Middle frontal gyrus (tissue), 1 donor: ENCODE data around the gene SLC5A2.

ENCODE experiments used
- DNase-seq: peaks from one replicate; pipeline ENCODE4 v3.0.0-alpha.2; 2015; ENCODE audit warnings: low spot score; ENCODE audit errors: extremely low spot score

The SLC5A2 gene

DNA sequence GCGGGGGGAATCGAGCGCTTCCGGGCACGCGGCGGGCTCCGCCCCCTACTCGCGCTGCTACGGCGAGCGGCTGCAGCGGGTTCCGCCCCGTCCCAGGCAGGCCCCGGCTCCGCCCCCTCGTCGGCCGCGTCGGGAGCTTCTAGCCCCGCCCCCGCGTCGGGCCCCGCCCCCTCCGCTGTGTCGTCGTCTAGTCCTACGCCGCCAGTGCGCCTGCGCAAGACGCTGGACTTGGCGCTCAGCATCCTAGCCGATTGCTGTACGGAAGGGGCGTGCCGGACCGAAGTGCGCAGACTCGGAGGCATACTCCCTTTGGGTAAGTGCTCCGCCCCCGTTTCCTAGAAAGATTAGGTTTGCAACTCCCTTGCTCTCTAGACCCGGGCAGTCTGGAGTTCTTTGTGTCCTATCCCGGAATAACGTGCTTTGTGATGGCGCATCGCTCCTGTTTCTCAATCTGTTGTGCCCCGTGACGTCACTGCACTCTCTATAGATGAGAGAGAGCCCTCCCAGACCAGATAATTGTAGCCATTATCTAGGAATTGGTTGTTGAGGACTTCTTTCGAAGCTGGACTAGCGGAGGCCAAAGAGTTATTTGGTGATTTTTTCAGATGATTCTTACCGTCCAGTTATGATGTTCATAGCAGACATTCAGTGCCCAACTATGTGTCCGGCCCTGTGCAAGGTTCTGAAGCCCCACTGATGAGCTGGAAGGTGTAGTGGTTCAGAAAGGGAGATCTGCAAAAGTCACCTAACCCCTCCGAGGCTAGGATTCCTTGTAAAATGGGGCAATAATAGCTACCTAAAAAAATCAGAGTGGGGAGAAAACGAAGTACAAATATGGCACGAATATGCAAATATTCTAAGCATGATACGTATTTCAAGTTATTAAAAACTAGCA, 23.0 kb upstream of the SLC5A2 start:
- peak; percentile 99 for DNase-seq

DNA sequence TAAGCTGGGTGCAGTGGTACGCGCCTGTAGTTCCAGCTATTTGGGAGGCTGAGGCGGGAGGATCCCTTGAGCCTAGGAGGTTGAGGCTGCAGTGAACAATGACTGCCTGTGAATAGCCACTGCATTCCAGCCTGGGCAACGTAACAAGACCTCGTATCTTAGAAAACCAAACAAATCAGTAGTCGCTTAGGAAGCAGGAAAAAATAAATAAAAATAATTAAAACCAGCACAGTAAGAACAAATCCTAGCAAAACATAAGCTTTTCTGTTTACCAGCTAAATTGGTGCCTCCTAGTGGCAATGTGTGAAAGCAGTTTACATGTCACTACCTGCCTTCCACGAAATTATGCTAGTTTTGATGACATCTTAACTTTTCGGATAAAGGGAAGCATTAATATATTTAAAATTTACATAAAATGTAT, 22.3 kb upstream of the SLC5A2 start:
- no peak for DNase-seq

DNA sequence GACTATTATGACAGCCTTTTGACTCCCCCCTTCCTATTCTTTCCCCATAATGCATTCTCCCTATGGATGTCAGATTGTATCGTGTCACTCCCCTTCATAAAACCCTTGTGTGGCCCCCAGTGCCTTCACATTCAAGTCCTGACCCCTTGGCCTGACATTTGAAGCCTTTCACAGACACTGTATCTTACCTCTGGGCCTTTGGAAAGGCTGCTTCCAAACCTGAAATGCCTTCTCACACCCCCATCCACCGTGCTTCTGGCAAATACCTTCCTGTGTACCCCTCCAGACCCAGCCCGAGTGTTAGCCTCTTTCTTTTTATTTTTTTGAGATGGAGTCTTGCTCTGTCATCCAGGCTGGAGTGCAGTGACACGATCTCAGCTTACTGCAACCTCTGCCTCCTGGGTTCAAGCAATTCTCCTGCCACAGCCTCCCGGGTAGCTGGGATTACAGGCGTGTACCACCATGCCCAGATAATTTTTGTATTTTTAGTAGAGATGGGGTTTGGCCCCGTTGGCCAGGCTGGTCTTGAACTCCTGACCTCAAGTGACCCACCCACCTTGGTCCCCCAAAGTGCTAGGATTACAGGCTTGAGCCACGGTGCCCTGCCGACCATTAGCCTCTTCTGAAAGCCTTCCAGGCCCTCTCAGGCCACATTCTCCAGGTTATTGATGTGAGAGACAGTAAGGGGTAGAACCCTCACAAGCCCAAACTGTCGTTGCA, 21.6 kb upstream of the SLC5A2 start:
- DNase-seq = no peak

DNA sequence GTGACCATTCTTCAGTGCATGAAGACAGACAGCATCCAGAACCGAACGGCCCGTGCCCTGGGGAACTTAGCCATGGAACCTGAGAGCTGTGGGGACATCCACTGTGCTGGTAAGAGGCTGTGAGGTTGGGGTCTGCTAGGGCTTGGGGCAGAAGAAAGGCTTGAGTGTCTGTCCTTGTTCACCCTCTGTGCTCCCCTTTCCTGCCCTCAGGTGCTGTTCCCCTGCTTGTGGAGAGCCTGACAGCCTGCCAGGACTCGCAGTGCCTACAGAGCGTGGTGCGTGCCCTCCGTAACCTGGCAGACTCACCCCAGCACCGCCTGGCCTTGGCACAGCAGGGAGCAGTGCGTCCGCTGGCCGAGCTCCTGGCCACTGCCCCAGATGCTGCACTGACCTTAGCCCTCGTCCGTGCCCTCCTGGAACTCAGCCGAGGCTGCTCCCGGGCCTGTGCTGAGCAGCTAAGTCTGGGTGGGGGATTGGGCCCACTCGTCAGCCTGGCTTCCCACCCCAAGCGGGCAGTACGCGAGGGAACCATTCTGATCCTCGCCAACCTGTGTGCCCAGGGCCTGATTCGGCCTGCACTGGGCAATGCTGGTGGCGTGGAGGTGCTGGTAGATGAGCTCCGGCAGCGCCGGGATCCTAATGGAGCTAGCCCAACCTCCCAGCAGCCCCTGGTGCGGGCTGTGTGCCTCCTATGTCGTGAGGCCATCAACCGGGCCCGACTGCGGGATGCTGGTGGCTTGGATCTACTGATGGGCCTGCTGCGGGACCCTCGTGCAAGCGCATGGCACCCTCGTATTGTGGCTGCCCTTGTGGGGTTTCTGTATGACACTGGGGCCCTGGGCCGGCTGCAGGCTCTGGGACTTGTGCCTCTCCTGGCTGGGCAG, 20.8 kb upstream of the SLC5A2 start:
- DNase-seq = no peak

DNA sequence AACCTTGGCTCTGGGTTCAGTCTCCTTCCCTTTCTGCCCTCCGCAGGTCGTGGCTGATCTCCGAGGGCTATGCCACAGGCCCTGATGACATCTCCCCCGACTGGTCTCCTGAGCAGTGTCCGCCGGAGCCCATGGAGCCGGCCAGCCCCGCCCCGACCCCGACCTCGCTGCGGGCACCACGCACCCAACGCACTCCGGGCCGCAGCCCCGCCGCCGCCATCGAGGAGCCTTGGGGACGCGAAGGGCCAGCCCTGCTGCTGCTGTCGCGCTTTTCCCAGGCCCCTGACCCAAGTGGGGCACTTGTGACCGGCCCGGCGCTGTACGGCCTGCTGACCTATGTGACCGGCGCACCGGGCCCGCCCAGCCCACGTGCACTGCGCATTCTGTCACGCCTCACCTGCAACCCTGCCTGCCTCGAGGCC, 18.6 kb upstream of the SLC5A2 start:
- DNase-seq = no peak

DNA sequence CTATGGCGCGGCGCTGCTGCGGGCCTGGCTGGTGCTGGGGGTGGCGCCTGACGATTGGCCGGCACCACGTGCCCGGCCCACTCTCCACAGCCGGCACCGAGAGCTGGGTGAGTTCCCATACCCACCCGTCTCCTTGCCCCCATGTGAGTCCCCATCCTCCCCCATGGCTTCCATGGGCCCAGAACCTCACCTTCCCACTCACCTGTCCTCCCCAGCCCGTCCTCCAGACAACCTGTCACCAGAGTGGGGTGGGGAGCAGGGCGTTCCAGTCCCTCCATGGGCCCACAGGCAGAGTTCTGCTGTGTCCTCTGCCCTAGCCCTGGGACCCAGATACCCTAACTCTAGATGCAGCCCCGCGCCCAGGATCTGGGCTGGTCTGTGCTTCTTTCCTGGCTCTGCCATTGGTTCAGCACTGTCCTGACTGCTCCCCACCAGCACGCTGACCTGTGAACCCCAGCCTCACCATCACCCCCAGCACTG, 18.1 kb upstream of the SLC5A2 start:
- no peak for DNase-seq

DNA sequence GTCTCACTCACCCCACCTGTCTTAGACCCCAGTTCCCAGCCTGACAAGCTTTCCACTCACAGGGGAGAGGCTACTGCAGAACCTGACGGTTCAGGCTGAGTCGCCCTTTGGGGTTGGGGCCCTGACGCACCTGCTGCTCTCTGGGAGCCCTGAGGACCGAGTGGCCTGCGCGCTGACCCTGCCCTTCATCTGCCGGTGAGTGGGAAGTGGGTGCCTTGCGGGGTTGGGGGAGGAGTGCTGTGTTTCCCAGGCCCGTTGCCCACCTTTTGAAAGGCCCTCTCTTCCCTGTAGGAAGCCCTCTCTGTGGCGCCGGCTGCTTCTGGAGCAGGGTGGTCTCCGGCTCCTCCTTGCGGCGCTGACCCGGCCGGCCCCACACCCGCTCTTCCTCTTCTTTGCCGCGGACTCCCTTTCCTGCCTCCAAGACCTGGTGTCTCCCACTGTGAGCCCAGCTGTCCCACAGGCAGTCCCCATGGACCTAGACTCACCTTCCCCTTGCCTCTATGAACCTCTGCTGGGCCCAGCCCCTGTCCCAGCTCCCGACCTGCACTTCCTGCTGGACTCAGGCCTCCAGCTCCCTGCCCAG, 17.0 kb upstream of the SLC5A2 start:
- DNase-seq = no peak

DNA sequence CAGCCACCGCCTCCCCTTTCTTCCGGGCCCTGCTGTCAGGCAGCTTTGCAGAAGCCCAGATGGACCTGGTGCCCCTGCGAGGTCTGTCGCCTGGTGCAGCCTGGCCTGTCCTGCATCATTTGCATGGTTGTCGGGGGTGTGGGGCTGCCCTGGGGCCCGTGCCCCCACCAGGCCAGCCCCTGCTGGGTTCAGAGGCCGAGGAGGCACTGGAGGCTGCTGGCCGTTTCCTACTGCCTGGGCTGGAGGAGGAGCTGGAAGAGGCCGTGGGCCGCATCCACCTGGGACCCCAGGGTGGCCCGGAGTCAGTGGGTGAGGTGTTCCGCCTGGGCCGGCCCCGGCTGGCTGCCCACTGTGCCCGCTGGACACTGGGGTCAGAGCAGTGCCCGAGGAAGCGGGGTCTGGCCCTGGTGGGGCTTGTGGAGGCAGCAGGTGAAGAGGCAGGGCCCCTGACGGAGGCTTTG, 16.5 kb upstream of the SLC5A2 start:
- no peak for DNase-seq

DNA sequence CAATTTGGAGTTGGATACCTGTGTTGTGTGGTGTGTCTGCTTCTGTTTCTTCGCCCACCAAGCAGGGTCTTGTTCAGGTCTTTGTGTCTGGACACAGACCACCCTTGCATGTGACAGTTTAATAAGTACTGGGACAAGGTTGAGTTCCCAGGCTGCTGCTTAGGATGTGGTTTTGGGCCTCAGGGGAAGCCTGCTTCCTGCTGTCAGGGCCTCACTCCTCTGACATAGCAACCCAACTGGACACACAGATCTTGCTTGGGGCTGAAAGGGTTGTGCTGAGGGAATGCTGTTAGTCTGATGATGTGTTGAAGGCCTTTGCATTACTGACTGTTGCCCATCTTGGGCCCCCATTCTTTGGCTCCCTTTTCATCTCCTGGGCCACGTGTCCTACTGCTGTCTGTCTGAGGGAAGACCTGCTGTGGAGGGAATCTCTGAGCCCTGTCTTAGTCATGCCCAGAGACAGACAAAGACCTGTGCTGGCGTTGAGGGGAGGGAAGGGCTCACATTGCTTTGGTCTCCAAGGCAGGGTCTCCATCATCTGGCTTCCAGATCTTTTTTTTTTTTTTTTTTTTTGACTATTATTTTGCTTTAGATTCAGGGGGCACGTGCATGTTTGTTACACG, 15.7 kb upstream of the SLC5A2 start:
- DNase-seq = no peak

DNA sequence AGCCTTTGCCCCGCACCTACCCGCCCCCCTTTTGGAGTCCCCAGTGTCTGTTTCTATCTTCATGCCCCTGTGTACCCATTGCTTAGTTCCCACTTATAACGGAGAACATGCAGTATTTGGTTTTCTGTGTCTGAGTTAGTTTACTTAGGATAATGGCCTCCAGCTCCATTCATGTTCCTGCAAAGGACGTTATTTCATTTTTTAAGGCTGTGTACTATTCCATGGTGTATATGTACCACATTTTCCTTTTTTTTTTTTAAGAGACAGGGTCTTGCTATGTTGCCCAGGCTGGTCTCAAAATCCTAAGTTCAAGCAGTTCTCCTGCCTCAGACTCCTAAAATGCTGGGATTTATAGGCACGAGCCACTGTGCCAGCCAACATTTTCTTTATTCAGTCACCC, 15.1 kb upstream of the SLC5A2 start:
- DNase-seq = no peak

DNA sequence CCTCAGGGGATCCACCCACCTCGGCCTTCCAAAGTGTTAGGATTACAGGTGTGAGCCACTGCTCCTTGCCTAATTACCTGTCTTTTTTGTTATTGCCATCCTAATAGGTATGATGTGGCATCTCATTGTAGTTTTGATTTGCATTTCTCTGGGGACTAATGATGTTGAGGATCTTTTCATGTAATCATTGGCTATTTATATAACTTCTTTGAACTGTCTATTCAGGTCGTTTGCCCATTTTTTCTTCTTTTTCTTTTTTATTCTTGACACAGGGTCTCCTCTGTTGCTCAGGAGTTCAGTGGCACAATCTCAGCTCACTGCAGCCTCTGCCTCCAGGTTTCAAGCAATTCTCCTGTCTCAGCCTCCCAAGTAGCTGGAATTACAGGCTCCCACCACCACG, 12.3 kb upstream of the SLC5A2 start:
- DNase-seq = no peak

DNA sequence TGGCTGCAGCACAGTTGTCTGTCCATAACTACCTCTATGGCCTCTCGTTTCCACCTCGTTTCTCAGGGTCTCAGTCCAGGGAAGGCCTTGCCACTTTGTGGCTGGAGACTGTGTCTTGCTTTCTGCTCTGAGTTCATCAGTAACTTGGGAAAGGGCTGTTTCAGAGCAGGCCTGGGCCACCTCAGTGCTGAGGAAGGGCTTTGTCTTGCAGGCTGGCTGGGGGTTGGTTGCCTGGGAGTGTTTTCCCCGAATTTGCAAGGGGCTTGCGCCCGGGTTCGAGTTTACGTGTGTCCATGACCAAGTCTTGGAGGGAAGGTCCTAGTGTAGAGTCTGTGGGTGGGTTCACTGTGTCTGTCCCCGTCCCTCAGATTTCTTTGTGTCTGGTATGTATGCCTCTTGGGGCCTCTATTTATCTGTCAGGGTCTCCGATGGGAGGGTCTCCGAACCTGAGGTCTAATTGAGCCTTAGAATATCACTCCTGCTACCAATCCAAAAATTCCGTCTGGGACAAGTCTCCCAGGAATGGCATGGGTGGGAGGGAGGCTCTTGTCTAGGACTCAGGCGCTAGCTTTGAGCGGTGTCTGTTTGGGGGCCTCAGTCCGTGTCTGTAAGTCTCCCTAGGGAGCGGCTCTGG, 11.6 kb upstream of the SLC5A2 start:
- DNase-seq = no peak

DNA sequence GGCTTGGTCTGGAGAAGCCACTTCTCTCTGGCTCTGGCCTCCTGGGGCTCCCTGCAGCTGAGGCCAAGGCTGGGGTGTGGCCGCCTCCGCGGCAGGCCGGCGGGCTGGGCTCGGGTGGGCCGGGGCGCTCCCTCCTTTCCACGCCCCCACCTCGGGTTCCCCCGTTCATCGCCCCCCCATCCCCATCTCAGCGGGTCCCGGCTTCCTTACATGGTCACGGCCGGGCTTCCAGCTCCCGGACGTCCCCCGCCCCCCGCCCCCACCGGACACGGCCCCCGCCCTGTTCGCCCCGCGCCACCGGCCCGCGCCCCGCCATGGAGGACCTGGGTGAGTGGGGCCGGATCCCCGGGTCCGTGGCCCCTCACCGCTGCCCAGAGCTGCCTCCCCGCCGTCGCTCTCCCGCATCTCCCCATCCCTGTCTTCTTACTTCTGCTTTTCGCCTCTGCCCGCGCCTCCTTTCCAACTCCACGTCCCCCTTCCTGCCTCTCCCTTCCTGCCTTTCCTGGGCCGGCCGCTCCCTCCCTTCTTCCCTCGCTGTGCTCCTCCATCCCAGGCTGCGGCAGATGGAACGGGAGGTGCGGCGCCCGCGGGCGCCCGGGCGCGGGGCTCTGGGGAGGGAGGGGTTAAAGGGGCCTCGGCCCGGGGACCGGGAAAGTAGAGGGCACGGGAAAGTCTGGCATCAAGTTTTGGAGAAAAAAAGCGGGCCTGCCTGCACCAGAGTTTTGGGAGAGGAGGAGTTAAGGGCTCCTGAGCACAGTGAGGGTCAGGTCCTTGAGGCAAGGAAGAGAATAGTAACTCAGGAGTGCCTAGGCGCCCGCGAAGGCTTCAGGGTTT, 10.8 kb upstream of the SLC5A2 start, which contains the start of gene TGFB1I1:
Gene TGFB1I1, plus strand, starts transcription at position 278 of the 834 bp plus-strand sequence. Its CDS starts 37 bp downstream, at position 315.
- DNase-seq = no peak

DNA sequence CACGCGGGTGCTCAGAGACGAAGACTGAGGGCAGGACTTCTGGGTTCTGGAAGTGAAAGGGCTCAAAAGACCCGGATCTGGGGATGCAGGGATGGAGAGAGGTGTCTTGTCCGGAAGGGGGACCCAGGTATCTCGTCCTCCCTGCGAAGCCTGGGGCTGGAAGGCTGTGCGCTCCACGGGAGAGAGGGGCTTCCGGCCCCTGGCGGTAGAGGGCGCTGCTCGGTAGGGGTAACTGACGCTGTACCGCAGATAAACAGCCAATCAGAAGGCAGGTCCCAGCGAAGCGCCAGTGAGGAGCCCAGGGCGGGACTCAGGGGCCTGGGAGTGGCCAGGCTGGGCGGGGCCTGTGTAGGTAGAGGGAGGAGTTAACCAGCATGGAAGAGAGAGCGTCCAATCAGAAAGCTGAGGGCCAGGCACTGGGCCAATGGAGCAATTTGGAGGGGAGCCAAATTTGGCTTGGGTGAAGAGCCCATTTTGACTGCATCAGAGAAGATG, 10.2 kb upstream of the SLC5A2 start:
- no peak for DNase-seq

DNA sequence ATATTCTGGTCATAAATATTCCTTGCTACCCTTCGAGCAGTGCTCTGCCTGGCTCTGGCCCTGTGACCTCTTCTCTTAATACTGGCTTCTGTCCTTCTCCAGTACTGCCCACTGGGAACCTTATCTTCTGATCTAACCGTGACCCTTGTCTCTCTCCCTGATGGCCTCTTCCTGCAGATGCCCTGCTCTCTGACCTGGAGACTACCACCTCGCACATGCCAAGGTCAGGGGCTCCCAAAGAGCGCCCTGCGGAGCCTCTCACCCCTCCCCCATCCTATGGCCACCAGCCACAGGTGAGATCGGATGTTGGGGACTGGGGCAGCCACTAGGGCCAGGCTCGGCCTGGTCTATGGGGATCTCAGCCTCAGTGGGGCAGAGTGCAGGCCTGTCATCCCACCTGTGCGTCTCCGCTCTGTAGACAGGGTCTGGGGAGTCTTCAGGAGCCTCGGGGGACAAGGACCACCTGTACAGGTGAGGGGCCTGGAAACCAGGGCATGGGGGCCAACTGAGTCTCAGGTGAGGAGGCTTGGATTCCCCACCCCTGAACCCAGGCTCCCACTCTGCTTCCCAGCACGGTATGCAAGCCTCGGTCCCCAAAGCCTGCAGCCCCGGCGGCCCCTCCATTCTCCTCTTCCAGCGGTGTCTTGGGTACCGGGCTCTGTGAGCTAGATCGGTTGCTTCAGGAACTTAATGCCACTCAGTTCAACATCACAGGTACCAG, 9.5 kb upstream of the SLC5A2 start:
- DNase-seq = no peak

DNA sequence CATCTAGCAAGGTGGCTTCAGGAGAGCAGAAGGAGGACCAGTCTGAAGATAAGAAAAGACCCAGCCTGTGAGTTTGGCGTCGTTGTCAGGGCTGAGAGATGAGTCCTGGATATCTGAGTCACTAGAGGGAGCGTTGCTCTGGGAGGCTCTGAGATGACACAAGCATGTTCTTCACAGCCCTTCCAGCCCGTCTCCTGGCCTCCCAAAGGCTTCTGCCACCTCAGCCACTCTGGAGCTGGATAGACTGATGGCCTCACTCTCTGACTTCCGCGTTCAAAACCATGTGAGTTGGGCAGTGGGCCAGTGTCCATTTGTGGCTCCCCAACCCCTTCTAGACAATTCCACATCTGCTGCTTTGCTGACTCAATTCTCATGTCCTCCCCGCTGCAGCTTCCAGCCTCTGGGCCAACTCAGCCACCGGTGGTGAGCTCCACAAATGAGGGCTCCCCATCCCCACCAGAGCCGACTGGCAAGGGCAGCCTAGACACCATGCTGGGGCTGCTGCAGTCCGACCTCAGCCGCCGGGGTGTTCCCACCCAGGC, 8.7 kb upstream of the SLC5A2 start:
- DNase-seq = no peak

DNA sequence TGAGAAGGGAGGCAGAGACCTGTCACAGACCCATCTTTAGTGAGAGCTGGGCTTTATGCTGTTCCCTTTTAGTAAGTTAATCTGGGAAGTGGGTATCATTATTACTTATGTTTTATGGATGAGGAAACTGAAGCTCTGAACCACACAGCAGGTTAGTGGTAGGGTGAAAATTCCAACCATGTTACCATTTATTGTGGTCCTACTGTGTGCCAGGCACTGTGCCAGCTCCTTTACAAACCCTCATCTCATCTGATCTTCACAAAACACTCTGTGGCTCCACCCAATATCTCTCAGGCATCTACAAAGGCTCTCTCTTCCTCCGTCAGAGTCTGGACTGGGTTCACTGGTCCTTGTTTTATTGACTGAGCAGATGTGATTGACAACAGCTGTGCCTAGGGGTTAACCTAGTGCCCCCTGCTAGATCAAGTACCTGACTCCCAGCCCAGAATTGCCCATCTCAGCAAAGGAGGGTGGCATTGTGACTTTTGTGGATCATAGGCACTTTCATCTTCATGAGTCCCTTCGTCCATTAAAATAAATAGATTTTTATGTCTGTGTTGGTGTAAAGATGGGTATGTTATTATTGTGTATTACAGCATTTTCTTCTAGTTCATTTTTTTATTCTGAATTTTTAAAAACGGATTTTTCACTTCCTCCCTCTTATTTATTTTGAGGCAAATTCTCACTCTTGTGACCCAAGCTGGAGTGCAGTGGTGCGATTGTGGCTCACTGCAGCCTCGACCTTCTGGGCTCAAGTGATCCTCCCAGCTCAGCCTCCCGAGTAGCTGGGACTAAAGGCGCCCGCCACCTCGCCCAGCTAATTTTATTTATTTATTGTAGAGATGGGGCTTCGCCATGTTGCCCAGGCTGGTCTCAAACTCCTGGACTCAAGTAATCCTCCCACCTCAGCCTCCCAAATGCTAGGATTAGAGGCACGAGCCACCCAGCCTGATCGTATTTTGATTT, 7.9 kb upstream of the SLC5A2 start:
- DNase-seq = no peak
